SK-N-MC (cell line): ENCODE measurements around the gene S1PR4.

Source experiments
- DNase-seq: peaks from one replicate; pipeline ENCODE4 v3.0.0-alpha.2; 2011; ENCODE audit warnings: low read depth, low spot score
- H3K27ac ChIP-seq: fragments of 200-600 bp; sonication (generic); 2 replicates; pipeline ENCODE4 v1.5.1; 2016; ENCODE audit warnings: mixed run types
- H3K36me3 ChIP-seq: fragments of 200-600 bp; sonication (generic); 2 replicates; pipeline ENCODE4 v1.6.1; 2017; ENCODE audit warnings: antibody characterized with exemption, low read length, mixed read lengths; ENCODE audit not compliant: insufficient read depth
- H3K4me3 ChIP-seq: fragments of 200-600 bp; sonication (generic); 2 replicates; pipeline ENCODE4 v1.5.1; 2016
- H3K9ac ChIP-seq: fragments of 200-600 bp; sonication (generic); 2 replicates; pipeline ENCODE4 v1.8.0; 2017; ENCODE audit warnings: mixed run types, mixed read lengths; ENCODE audit not compliant: insufficient read length
- H3K9me3 ChIP-seq: fragments of 200-600 bp; sonication (generic); 2 replicates; pipeline ENCODE4 v1.6.1; 2017; ENCODE audit warnings: low read depth, mild to moderate bottlenecking, antibody characterized with exemption, low read length, moderate library complexity, mixed read lengths
- EZH2 ChIP-seq: fragments of 200-600 bp; sonication (generic); IDR thresholded peaks from one replicate; pipeline ENCODE4 v1.6.1; 2017; ENCODE audit warnings: antibody characterized with exemption
- FOXP2 ChIP-seq: optimal IDR thresholded peaks from 2 replicates; pipeline ENCODE3; 2011; ENCODE audit warnings: mild to moderate bottlenecking, moderate library complexity; ENCODE audit not compliant: insufficient read depth; ENCODE audit errors: extremely low read length, control extremely low read depth
- POLR2AphosphoS5 ChIP-seq: IDR thresholded peaks from 2 replicates; pipeline ENCODE4 v1.6.1; 2012; ENCODE audit warnings: mild to moderate bottlenecking, low read depth, low read length, borderline replicate concordance

The S1PR4 gene

DNA sequence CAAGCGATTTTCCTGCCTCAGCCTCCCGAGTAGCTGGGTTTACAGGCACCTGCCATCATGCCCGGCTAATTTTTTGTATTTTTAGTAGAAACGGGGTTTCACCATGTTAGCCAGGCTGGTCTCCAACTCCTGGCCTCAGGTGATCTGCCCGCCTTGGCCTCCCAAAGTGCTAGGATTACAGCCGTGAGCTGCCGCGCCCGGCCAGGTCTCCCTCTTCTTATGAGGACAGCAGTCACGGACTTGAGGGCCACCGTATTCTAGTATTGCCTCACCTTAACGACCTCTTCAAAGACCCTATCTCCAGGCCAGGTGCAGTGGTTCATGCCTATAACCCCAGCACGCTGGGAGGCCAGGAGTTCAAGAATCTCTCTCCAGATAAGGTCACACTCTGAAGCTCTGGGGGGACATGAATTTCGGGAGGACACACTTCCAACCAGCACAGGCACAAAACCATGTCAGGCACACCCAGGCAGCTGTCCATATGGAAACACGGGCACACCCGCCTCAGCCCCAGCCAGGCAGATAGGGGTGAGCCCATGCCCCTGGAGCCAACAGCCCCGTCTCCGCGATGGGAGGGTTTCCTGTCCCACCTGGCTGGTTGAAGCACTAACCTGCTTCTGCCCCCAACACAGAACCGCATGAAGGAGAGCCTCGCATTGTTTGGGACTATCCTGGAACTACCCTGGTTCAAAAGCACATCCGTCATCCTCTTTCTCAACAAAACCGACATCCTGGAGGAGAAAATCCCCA lies 21.3 kb upstream of the S1PR4 start:
- Histone ChIP-seq H3K9me3 (0 out of 2 replicates have a peak, but pooled peaks cover 3% of the 10 kb centered on the region), H3K4me3 (no peak overlapping the region), H3K27ac (no peak overlapping the region), H3K9ac (no peak overlapping the region), H3K36me3 (no peaks in the 10 kb centered on the region)
- no peak for TF ChIP-seq FOXP2
- TF ChIP-seq EZH2 = no peak
- no peak for TF ChIP-seq POLR2AphosphoS5
- no peak for DNase-seq

DNA sequence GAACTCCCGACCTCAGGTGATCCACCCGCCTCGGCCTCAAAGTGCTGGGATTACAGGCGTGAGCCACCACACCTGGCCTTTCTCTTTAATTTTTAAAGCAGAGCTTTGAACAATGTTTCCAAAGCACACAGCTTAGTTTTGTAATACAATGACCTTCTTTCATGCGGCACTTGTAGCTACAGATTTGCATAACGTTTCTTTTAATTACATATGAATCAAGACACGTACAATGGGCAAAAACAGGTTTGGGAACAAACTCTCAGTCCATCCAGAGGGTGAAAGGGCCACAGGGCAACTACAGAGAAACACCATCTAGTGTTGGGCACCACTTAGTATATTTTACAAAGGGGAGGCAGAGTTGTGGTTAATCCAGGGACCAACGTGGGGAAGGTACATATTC lies 19.0 kb upstream of the S1PR4 start:
- Histone ChIP-seq H3K9ac (no peak overlapping the region), H3K27ac (no peak overlapping the region), H3K4me3 (no peak overlapping the region), H3K9me3 (0 out of 2 replicates have a peak, but pooled peaks cover 3% of the 10 kb centered on the region), H3K36me3 (no peaks in the 10 kb centered on the region)
- no peak for TF ChIP-seq EZH2
- no peak for TF ChIP-seq FOXP2
- no peak for TF ChIP-seq POLR2AphosphoS5
- DNase-seq = no peak

GRCh38 chr19:3160219-3160618 lies 18.4 kb upstream of the S1PR4 start:
- no peak for TF ChIP-seq FOXP2
- TF ChIP-seq EZH2 = no peak
- Histone ChIP-seq H3K9ac (no peak overlapping the region), H3K27ac (no peak overlapping the region), H3K9me3 (0 out of 2 replicates have a peak, but pooled peaks cover 3% of the 10 kb centered on the region), H3K36me3 (no peaks in the 10 kb centered on the region), H3K4me3 (no peak overlapping the region)
- DNase-seq = no peak

DNA sequence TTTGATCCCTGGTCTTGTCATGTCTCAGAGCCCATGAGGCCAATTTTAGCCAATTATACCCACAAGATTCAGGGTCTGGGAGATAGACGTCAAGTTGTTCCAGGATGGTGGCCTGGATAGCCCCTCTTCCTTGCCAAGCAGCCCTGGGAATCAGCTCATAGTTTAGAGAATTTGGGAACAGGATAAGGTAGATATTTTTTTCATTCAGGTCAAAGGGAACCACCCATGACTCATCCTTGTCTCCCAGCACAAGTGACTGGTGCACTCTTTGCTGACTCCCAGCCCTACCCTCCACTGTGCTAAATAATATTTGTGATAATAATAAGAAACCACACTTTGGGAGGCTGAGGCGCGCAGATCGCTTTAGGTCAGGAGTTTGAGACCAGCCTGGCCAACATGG lies 17.1 kb upstream of the S1PR4 start:
- Histone ChIP-seq H3K9ac (no peak overlapping the region), H3K36me3 (no peaks in the 10 kb centered on the region), H3K27ac (no peak overlapping the region), H3K4me3 (no peak overlapping the region), H3K9me3 (0 out of 2 replicates have a peak, but pooled peaks cover 3% of the 10 kb centered on the region)
- no peak for DNase-seq
- no peak for TF ChIP-seq POLR2AphosphoS5
- no peak for TF ChIP-seq EZH2
- TF ChIP-seq FOXP2 = no peak

DNA sequence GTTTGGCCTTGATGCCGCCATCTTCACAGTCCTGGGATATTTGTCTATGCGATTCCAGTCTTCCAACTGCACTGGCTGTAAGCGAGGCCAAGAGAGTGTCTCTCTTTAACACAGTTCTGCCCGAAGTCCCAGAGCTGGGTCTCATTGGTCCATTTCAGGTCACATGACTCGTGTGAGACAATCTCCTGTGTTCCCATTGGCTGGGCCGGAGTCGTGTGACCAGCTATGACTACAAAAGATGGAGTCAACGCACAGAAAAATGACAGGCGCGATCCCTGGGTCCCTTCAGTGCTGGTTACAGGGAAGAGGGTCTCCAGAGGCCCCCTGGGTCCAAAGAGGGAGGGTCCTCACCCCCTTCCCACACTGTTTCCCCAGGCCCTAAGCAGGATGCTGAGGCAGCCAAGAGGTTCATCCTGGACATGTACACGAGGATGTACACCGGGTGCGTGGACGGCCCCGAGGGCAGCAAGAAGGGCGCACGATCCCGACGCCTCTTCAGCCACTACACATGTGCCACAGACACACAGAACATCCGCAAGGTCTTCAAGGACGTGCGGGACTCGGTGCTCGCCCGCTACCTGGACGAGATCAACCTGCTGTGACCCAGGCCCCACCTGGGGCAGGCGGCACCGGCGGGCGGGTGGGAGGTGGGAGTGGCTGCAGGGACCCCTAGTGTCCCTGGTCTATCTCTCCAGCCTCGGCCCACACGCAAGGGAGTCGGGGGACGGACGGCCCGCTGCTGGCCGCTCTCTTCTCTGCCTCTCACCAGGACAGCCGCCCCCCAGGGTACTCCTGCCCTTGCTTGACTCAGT lies 15.9 kb upstream of the S1PR4 start:
- DNase-seq = no peak
- Histone ChIP-seq H3K9me3 (0 out of 2 replicates have a peak, but pooled peaks cover 3% of the 10 kb centered on the region), H3K27ac (no peak overlapping the region), H3K9ac (no peak overlapping the region), H3K4me3 (no peak overlapping the region), H3K36me3 (no peaks in the 10 kb centered on the region)
- TF ChIP-seq POLR2AphosphoS5 (no peak), EZH2 (no peak), FOXP2 (no peak)

DNA sequence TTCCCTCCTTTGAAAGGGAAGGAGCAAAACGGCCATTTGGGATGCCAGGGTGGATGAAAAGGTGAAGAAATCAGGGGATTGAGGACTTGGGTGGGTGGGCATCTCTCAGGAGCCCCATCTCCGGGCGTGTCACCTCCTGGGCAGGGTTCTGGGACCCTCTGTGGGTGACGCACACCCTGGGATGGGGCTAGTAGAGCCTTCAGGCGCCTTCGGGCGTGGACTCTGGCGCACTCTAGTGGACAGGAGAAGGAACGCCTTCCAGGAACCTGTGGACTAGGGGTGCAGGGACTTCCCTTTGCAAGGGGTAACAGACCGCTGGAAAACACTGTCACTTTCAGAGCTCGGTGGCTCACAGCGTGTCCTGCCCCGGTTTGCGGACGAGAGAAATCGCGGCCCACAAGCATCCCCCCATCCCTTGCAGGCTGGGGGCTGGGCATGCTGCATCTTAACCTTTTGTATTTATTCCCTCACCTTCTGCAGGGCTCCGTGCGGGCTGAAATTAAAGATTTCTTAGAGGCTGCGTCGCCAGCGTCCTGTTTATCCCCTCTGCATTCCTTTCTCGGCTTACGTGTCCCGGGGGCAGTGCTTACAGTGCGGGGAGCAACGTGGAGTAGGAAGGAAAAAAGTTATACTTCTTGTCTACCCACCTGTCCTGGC lies 15.2 kb upstream of the S1PR4 start:
- no peak for DNase-seq
- TF ChIP-seq FOXP2 = peak; percentile 46
- no peak for TF ChIP-seq POLR2AphosphoS5
- TF ChIP-seq EZH2 = no peak
- H3K27ac ChIP-seq = no peak overlapping the region
- H3K9ac ChIP-seq = no peak overlapping the region
- H3K36me3 ChIP-seq = no peaks in the 10 kb centered on the region
- H3K9me3 ChIP-seq = 0 out of 2 replicates have a peak, but pooled peaks cover 3% of the 10 kb centered on the region
- no peak overlapping the region for H3K4me3 ChIP-seq

DNA sequence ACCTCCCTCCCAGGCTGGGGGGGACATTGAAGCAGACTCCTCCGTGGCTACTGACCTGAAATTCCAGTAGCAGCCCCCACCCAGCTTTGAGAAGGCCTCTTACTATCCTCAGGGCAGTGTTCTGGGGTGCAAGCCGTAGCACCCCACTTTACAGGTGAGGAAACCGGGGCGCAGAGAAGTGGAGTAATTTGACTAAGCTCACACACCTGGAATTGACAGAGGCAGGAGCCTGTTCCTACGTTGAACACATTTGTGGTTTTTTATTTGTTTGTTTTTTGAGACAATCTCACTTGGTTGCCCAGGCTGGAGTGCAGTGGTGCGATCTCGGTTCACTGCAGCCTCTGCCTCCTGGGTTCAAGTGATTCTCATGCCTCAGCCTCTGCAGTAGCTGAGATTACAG lies 14.6 kb upstream of the S1PR4 start:
- TF ChIP-seq POLR2AphosphoS5 (no peak), FOXP2 (no peak), EZH2 (no peak)
- H3K9ac ChIP-seq = no peak overlapping the region
- DNase-seq = no peak
- no peaks in the 10 kb centered on the region for H3K36me3 ChIP-seq
- no peak overlapping the region for H3K27ac ChIP-seq
- no peak overlapping the region for H3K4me3 ChIP-seq
- 0 out of 2 replicates have a peak, but pooled peaks cover 3% of the 10 kb centered on the region for H3K9me3 ChIP-seq
